K562 (cell line): ENCODE results near the gene ULK1.

Source experiments
- CEBPB ChIP-seq: fragments of 450-650 bp; IDR thresholded peaks from 2 replicates; pipeline ENCODE4 v1.6.1; 2016; ENCODE audit warnings: missing genetic modification characterization, missing compliant biosample characterization
- CTCF ChIP-seq, 3 experiments: IDR thresholded peaks in 2 of 3; conservative IDR thresholded peaks in 1 of 3; 2 replicates each; pipeline ENCODE4 v1.5.1; 2011 to 2012; ENCODE audit warnings: low read length in 3 of 3, mild to moderate bottlenecking in 3 of 3, control low read depth in 2 of 3, improper control_type of control experiment in 1 of 3, inconsistent platforms in 1 of 3, low read depth in 1 of 3, mixed read lengths in 1 of 3, moderate library complexity in 1 of 3; ENCODE audit not compliant: insufficient read depth in 2 of 3
- FOXO4 ChIP-seq: fragments of 450-650 bp; formaldehyde crosslinking; IDR thresholded peaks from 2 replicates; pipeline ENCODE4 v1.4.0; 2020; ENCODE audit warnings: mild to moderate bottlenecking, moderate library complexity
- GATA2 ChIP-seq: sonication (generic); formaldehyde crosslinking; IDR thresholded peaks from 2 replicates; pipeline ENCODE4 v1.4.0; 2020; ENCODE audit warnings: mild to moderate bottlenecking, missing genetic modification reagents
- ILF3 ChIP-seq: fragments of 450-650 bp; IDR thresholded peaks from 2 replicates; pipeline ENCODE4 v1.6.1; 2018; ENCODE audit warnings: antibody characterized with exemption, mild to moderate bottlenecking, moderate library complexity, borderline replicate concordance
- KLF13 ChIP-seq: fragments of 450-650 bp; IDR thresholded peaks from 2 replicates; pipeline ENCODE4 v1.6.1; 2016; ENCODE audit warnings: missing genetic modification characterization, low read depth, mild to moderate bottlenecking, missing compliant biosample characterization, moderate library complexity, borderline replicate concordance
- MGA ChIP-seq: fragments of 450-650 bp; IDR thresholded peaks from 2 replicates; pipeline ENCODE4 v1.6.1; 2016; ENCODE audit warnings: mild to moderate bottlenecking, moderate library complexity
- POLR2A ChIP-seq: fragments of 450-650 bp; conservative IDR thresholded peaks from 2 replicates; pipeline ENCODE4 v1.6.1; 2016
- RAD21 ChIP-seq, 2 experiments: fragments of 250-450 bp in 1 of 2; fragments of 450-650 bp in 1 of 2; sonication (Bioruptor Pico) in 1 of 2; formaldehyde crosslinking in 1 of 2; IDR thresholded peaks in 1 of 2; conservative IDR thresholded peaks in 1 of 2; 2 replicates each; pipeline versions ENCODE4 v1.4.0 to v1.8.0; 2020 to 2022; ENCODE audit warnings: mild to moderate bottlenecking in 2 of 2, moderate library complexity in 1 of 2
- SP2 ChIP-seq: IDR thresholded peaks from 2 replicates; pipeline ENCODE4 v1.6.1; 2011; ENCODE audit warnings: mild to moderate bottlenecking, low read depth, low read length, moderate library complexity; ENCODE audit not compliant: poor library complexity, severe bottlenecking; ENCODE audit errors: extremely low read depth
- USF2 ChIP-seq: sonication (generic); formaldehyde crosslinking; IDR thresholded peaks from 2 replicates; pipeline ENCODE4 v1.5.0; 2020; ENCODE audit warnings: missing genetic modification reagents
- ZBTB26 ChIP-seq: fragments of 450-650 bp; formaldehyde crosslinking; IDR thresholded peaks from 2 replicates; pipeline ENCODE4 v1.4.0; 2022; ENCODE audit warnings: missing genetic modification characterization
- ZFP91 ChIP-seq: sonication (generic); formaldehyde crosslinking; IDR thresholded peaks from 2 replicates; pipeline ENCODE4 v1.8.0; 2022; ENCODE audit warnings: mild to moderate bottlenecking, missing genetic modification reagents
- ZSCAN32 ChIP-seq: fragments of 450-650 bp; formaldehyde crosslinking; IDR thresholded peaks from 2 replicates; pipeline ENCODE4 v1.4.0; 2020; ENCODE audit warnings: mild to moderate bottlenecking, moderate library complexity

GRCh38 chr12:131939007-131939406, 44.6 kb downstream of the ULK1 start:
- TF ChIP-seq ZFP91 (CRISPR knock-in tag) (no peak), CTCF (IDR thresholded peaks at IDR 0.05 in 2 of 3, conservative IDR thresholded peaks at IDR 0.05 in 1 of 3; ENCODE audit: insufficient read depth in 2 of 3, low read depth in 1 of 3, low read length in 3 of 3) (no peak), CEBPB (no peak), FOXO4 (CRISPR knock-in tag) (no peak), ZBTB26 (CRISPR knock-in tag) (no peak), SP2 (no peak), RAD21 (CRISPR knock-in tag; conservative IDR thresholded peaks at IDR 0.05 in 1 of 2, IDR thresholded peaks at IDR 0.05 in 1 of 2) (no peak), USF2 (CRISPR knock-in tag) (no peak), POLR2A (no peak; the same call in 1 of the 2 replicates), KLF13 (tag) (no peak), GATA2 (CRISPR knock-in tag) (no peak), ILF3 (no peak), ZSCAN32 (CRISPR knock-in tag) (no peak), MGA (no peak)
